Measurements from ENCODE around the gene AKIRIN1. TPM values are rescaled to one million over a fixed set of nuclear protein-coding genes. Genes with fewer than 3 reads are reported as not detected.
"Not testable (repeated sequence)": the region's sequence is repeated elsewhere in the genome, so short reads cannot be mapped to it uniquely, and the experiment has no call there.

Gene AKIRIN1
- polyA plus RNA-seq, 1 of the 3 experiments (the other 2 are of a cell fraction), result 37.0 TPM

DNA sequence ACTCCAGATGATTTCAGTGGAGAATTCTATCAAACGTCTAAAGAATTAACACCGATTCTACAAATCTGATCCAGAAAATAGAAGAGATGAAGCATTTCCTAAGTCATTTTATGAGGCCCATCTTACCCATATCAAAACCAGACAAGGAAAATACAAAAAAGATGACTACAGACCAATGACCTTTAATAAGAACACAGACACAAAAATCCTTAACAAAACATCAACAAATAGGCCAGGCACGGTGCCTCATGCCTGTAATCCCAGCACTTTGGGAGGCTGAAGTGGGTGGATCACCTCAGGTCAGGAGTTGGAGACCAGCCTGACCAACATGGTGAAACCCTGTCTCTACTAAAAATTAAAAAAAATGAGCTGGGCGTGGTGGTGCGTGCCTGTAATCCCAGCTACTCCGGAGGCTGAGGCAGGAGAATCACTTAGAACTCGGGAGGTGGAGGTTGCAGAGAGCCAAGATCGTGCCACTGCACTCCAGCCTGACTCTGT is 64.2 kb downstream of the AKIRIN1 start:
- DNase-seq; H3K27me3 ChIP-seq (ENCODE audit: insufficient read depth); CTCF ChIA-PET; H2AFZ ChIP-seq (ENCODE audit: low read depth); H3K4me3 ChIP-seq (ENCODE audit: low read depth in 2 of 2, low read length in 1 of 2); H3K27ac ChIP-seq (ENCODE audit: low read depth in 2 of 2, low read length in 1 of 2); H3K9me2 ChIP-seq; H3K4me2 ChIP-seq; H3K4me1 ChIP-seq (ENCODE audit: control insufficient read depth in 1 of 2, insufficient read depth in 2 of 2, low read depth in 1 of 2, low read length in 1 of 2); H4K20me1 ChIP-seq (ENCODE audit: insufficient read depth); H3K36me3 ChIP-seq (replicated peaks in 1 of 2; ENCODE audit: control insufficient read depth in 1 of 2, insufficient read depth in 2 of 2, low read length in 1 of 2); H3K9me3 ChIP-seq; POLR2A ChIA-PET; H3F3A ChIP-seq (replicated peaks; ENCODE audit: insufficient read depth); H3K79me2 ChIP-seq (ENCODE audit: insufficient read depth); H3K9ac ChIP-seq: not testable (repeated sequence)
- 91% methylated on average over 8 of the region's 8 CpGs for WGBS (ENCODE audit: low lambda C conversion rate)

Small RNAs within 50 kb of the gene (small RNA-seq; reads per million reads assigned to genes)
- gene RF00019, result 0 reads per million in 7 experiments

Other genes with a start within 250 kb of the AKIRIN1 start
- 8.8 and 9.6 TPM in 2 replicates for gene RRAGC, start 131.5 kb upstream of the AKIRIN1 start, polyA plus RNA-seq (2012; rRNA removed)
- 16.0 and 17.5 TPM in 2 replicates for gene MYCBP, start 117.9 kb upstream of the AKIRIN1 start, polyA plus RNA-seq (2012; rRNA removed)
- not detected in 2 replicates for gene GJA9, start 109.7 kb upstream of the AKIRIN1 start, polyA plus RNA-seq (2012; rRNA removed)
- 0.06 and 0.07 TPM in 2 replicates for gene RHBDL2, start 49.4 kb upstream of the AKIRIN1 start, polyA plus RNA-seq (2012; rRNA removed)
- gene NDUFS5, start 35.1 kb downstream of the AKIRIN1 start, polyA plus RNA-seq (2012; rRNA removed), result 881 and 1,097 TPM in 2 replicates
- gene MACF1, start 213.4 kb downstream of the AKIRIN1 start, polyA plus RNA-seq (2012; rRNA removed), result 37.6 and 45.9 TPM in 2 replicates